Loucy (cell line): Measurements from ENCODE around the gene BTN2A1.
A peak's percentile ranks its signal among the peaks of the same experiment; 100 is the strongest.

Experiments used
- H2AFZ ChIP-seq: fragments of 200-600 bp; sonication (generic); 2 replicates; pipeline ENCODE4 v1.6.0; 2016; ENCODE audit warnings: antibody characterized with exemption, mild to moderate bottlenecking, low read length, moderate library complexity
- H3F3A ChIP-seq: fragments of 200-600 bp; 2 replicates; pipeline ENCODE4 v1.6.0; 2016; ENCODE audit warnings: antibody characterized with exemption, low read depth, mild to moderate bottlenecking
- H3K27me3 ChIP-seq: fragments of 200-600 bp; sonication (generic); 2 replicates; pipeline ENCODE4 v1.6.1; 2014; ENCODE audit warnings: low read length, mild to moderate bottlenecking; ENCODE audit not compliant: insufficient read depth, poor library complexity, severe bottlenecking
- H3K36me3 ChIP-seq: fragments of 200-600 bp; sonication (generic); 2 replicates; pipeline ENCODE4 v1.6.1; 2016; ENCODE audit warnings: low read length; ENCODE audit not compliant: insufficient read depth
- H3K4me1 ChIP-seq: fragments of 200-600 bp; sonication (generic); 2 replicates; pipeline ENCODE4 v1.5.1; 2014; ENCODE audit warnings: low read length, mild to moderate bottlenecking; ENCODE audit not compliant: insufficient read depth, poor library complexity, severe bottlenecking
- H3K4me2 ChIP-seq: fragments of 200-600 bp; sonication (generic); 2 replicates; pipeline ENCODE4 v1.6.0; 2014; ENCODE audit warnings: antibody characterized with exemption, low read length, low read depth, mild to moderate bottlenecking; ENCODE audit not compliant: poor library complexity, severe bottlenecking
- H3K4me3 ChIP-seq: fragments of 200-600 bp; sonication (generic); 2 replicates; pipeline ENCODE4 v1.5.1; 2014; ENCODE audit warnings: low read length, mild to moderate bottlenecking, mixed read lengths; ENCODE audit not compliant: poor library complexity, severe bottlenecking
- H3K79me2 ChIP-seq: fragments of 200-600 bp; sonication (generic); 2 replicates; pipeline ENCODE4 v1.6.1; 2014; ENCODE audit warnings: low read length; ENCODE audit not compliant: insufficient read depth
- H3K9ac ChIP-seq: fragments of 200-600 bp; sonication (generic); 2 replicates; pipeline ENCODE4 v1.6.0; 2014; ENCODE audit warnings: mild to moderate bottlenecking, low read depth, low read length, moderate library complexity; ENCODE audit not compliant: poor library complexity, severe bottlenecking
- H3K9me2 ChIP-seq: fragments of 200-600 bp; sonication (generic); replicated peaks from 2 replicates; pipeline ENCODE4 v1.6.1; 2016; ENCODE audit warnings: low read depth, low read length, mixed read lengths
- H3K9me3 ChIP-seq: fragments of 200-600 bp; sonication (generic); 2 replicates; pipeline ENCODE4 v1.6.1; 2014; ENCODE audit warnings: mild to moderate bottlenecking, antibody characterized with exemption, low read length, low read depth; ENCODE audit not compliant: insufficient read depth
- H4K20me1 ChIP-seq: fragments of 200-600 bp; sonication (generic); 2 replicates; pipeline ENCODE4 v1.6.0; 2014; ENCODE audit warnings: antibody characterized with exemption, low read length, mild to moderate bottlenecking; ENCODE audit not compliant: insufficient read depth, poor library complexity, severe bottlenecking
- EZH2phosphoT487 ChIP-seq: fragments of 200-600 bp; IDR thresholded peaks from 2 replicates; pipeline ENCODE4 v1.6.1; 2018; ENCODE audit warnings: antibody characterized with exemption, mild to moderate bottlenecking, moderate library complexity, borderline replicate concordance
- TF ChIP-seq, protein P1 (sequence below): fragments of 200-600 bp; sonication (generic); conservative IDR thresholded peaks from 2 replicates; pipeline ENCODE4 v1.5.1; 2014; ENCODE audit warnings: mild to moderate bottlenecking, antibody characterized with exemption, low read length

Gene BTN2A1

DNA sequence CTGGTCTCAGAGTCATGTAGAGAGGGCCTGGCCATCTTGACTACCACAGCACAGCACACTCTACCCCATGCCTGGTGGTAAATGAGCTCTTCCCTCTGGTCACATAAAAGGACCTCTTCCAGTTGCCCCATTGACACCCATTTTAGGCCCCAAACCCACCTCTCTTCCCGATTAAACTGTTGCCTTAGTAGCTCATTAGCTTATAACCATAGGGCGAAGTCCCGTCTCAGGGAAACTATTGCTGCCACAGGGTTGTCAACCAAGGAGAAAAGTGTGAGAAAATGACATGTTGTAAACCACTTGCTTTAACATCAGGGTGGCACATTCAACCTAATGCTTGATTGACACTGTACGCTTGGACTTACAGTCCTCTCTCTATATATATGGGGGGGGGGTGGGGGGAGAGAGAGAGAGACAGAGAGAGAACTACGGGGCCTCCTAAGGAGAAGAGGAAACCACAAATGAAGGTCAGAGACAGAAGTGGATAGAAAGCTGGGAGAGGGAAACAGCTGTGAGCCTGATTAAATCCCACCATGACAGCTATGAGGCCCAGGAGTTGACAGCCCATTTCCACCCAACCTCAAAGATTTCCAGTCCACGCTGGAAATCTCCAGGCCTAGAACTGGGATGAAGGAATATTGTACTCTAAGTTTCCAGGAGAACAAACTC lies 27.5 kb downstream of the BTN2A1 start:
- Histone ChIP-seq H3K9me3 (no peaks in the 10 kb centered on the region; the same call in 1 of the 2 replicates), H3F3A (no peaks in the 10 kb centered on the region)
- TF ChIP-seq, protein P1, sequence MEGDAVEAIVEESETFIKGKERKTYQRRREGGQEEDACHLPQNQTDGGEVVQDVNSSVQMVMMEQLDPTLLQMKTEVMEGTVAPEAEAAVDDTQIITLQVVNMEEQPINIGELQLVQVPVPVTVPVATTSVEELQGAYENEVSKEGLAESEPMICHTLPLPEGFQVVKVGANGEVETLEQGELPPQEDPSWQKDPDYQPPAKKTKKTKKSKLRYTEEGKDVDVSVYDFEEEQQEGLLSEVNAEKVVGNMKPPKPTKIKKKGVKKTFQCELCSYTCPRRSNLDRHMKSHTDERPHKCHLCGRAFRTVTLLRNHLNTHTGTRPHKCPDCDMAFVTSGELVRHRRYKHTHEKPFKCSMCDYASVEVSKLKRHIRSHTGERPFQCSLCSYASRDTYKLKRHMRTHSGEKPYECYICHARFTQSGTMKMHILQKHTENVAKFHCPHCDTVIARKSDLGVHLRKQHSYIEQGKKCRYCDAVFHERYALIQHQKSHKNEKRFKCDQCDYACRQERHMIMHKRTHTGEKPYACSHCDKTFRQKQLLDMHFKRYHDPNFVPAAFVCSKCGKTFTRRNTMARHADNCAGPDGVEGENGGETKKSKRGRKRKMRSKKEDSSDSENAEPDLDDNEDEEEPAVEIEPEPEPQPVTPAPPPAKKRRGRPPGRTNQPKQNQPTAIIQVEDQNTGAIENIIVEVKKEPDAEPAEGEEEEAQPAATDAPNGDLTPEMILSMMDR: no peak
- no peak for TF ChIP-seq EZH2phosphoT487

DNA sequence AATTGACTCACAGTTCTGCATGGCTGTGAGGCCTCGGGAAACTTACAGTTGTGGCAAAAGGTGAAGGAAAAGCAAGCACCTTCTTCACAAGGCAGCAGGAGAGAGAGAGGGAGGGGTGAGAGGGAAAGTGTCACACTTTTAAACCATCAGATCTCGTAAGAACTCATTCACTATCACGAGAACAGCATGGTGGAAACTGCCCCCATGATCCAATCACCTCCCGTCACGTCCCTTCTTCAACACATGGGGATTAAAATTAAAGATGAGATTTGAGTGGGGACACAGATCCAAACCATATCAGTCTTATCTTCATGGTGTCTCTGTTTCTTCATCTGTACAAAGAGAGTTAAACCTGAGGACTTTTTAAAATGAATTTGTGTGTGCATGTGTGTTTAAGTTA lies 28.6 kb downstream of the BTN2A1 start:
- Histone ChIP-seq H3K9me3 (no peaks in the 10 kb centered on the region; the same call in 1 of the 2 replicates), H3K36me3 (no peaks in the 10 kb centered on the region), H3K27me3 (no peaks in the 10 kb centered on the region), H3K79me2 (no peaks in the 10 kb centered on the region), H3K4me2 (no peak overlapping the region), H3F3A (no peaks in the 10 kb centered on the region), H3K9ac (no peak overlapping the region), H3K9me2 (no peaks in the 10 kb centered on the region), H2AFZ (no peak overlapping the region), H3K4me1 (peaks cover 34% of the 10 kb centered on the region), H3K4me3 (no peak overlapping the region), H4K20me1 (no peaks in the 10 kb centered on the region)
- TF ChIP-seq, protein P1: no peak
- no peak for TF ChIP-seq EZH2phosphoT487

More for the DNA sequence above, 27.5 kb downstream of the BTN2A1 start:
- Histone ChIP-seq H3K36me3 (no peaks in the 10 kb centered on the region), H3K4me3 (no peak overlapping the region), H3K4me1 (peaks cover 29% of the 10 kb centered on the region), H2AFZ (peak overlapping the region; percentile 15; the same call in 1 of the 2 replicates), H3K4me2 (peak overlapping the region; percentile 42), H3K9me2 (no peaks in the 10 kb centered on the region), H4K20me1 (no peaks in the 10 kb centered on the region), H3K27me3 (no peaks in the 10 kb centered on the region), H3K9ac (no peak overlapping the region), H3K79me2 (no peaks in the 10 kb centered on the region)

DNA sequence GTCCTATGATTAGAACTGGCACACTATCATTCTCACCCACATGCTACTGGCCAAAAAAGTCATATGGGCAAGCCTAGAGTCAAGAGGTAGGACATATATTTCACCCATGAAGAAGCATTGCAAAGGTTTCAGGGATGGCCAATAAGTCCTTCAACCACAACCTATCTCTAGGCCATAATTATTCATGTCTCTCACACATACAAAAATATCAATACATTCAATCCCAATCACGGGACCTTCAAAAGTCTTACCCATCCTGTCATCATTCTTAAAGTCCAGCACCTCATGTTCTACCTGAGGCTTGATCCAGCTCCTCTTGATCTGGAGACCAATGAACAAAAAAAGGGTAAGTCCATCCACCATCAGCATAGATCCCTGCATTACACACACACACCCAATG lies 29.7 kb downstream of the BTN2A1 start:
- TF ChIP-seq, protein P1: no peak
- no peak for TF ChIP-seq EZH2phosphoT487
- Histone ChIP-seq H2AFZ (no peak overlapping the region), H3K9me2 (no peaks in the 10 kb centered on the region), H3K4me1 (peaks cover 38% of the 10 kb centered on the region), H3K36me3 (no peaks in the 10 kb centered on the region), H4K20me1 (no peaks in the 10 kb centered on the region), H3K9me3 (no peaks in the 10 kb centered on the region; the same call in 1 of the 2 replicates), H3K4me2 (no peak overlapping the region), H3K4me3 (no peak overlapping the region), H3K27me3 (no peaks in the 10 kb centered on the region), H3K9ac (no peak overlapping the region), H3K79me2 (no peaks in the 10 kb centered on the region), H3F3A (no peaks in the 10 kb centered on the region)
